ENCODE data around the gene STAG3. TPM values are rescaled to one million over a fixed set of nuclear protein-coding genes. Genes with fewer than 3 reads are reported as not detected.
"Not testable (repeated sequence)": the region's sequence is repeated elsewhere in the genome, so short reads cannot be mapped to it uniquely, and the experiment has no call there.

Gene STAG3
- polyA plus RNA-seq, 1 donor: 21.2 TPM

DNA sequence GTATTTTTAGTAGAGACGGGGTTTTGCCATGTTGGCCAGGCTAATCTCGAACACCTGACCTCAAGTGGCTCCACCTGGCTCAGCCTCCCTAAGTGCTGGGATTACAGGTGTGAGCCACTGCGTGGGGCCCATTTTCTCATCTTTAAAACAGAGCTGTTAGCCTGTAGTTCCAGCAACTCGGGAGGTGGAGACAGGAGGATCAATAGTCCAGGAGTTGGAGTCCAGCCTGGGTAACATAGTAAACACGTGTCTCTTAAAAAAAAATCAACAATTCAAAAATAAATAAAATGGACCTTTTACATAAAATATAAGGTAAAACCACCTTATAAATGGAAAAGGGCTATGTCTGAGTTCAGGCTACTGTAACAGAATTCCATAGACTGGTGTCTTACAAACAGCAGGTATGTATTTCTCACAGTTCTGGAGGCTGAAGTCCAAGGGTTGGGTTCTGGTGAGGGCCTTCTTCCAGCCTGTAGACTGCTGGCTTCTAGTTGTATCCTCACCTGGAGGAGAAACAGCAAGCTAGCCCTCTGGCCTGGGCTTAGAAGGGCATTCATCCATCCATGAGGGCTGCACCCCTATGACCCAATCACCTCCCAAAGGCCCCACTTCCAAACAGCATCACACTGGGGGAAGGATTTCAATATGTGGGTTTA lies 35.0 kb downstream of the STAG3 start:
- no peak for DNase-seq (ENCODE audit: low read depth)

DNA sequence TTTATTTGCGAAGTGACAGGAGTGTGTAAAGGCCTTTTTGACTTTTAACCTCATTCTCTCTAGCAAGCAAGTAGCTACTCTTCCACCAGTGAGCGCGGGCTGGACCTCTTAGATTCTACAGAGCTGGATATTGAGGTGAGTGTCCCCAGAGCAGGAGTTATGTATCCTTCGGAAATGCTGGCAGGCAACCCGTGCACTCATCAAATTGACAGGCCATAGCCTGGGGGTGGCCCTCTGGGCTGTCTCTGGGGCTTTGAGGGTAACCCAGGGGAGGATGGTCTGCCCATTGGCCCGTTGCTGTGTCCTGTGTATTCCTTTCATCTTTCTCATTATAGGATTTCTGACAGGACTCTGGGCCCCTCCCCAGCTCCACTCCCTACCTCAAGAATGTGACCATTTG lies 36.0 kb downstream of the STAG3 start:
- no peak for DNase-seq (ENCODE audit: low read depth)

DNA sequence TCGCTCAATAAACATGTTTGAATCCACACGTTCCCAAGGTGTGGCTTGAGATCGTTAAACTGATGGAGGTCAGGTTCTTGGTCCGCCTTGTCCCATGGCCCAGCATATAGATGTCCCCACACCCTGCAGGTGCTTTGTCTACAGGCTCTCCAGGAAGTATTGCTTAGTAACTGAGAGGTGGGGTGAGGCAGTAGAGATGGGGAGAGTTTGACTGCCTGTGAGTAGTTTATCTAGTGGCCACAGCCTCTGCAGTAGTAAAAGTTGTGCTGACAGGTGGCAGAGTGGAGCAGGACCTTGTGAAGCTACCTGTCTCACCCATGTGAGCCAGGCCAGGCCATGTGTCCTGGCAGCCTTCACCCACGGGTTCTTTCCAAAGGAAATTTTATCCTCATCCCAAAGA lies 36.6 kb downstream of the STAG3 start:
- not testable (repeated sequence) for DNase-seq (ENCODE audit: low read depth)

DNA sequence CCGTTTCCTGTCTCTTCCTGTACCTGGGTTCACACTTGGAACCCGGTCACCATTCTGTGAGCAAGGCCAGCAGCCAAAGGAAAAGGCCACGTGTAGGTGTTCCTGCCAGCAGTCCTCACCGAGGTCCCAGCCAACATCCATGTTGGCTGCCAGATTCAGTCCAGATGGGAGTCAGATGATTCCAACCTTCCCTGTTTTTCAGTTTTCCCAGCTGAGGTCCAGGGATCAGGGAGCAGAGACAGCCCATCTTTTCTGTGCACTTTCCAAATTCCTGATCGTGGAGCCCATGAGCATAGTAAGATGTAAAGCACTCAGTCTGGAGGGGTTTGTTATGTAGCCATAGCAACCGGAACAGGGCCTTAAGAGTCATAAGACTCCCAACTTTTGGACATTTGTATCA lies 38.2 kb downstream of the STAG3 start:
- DNase-seq (ENCODE audit: low read depth): peak; percentile 94

DNA sequence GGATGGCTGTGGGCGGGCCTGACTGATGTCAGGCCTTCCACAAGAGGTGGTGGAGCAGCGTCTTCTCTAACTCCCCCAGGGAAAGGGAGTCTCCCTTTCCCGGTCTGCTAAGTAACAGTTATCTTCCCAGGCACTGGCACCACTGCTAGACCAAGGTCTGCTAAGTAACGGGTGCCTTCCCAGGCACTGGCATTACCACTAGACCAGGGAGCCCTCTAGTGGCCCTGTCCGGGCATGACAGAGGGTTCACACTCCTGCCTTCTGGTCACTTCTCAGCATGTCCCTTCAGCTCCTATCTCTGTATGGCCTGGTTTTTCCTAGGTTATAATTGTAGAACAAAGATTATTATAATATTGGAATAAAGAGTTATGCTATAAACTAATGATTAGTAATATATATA lies 40.2 kb downstream of the STAG3 start:
- DNase-seq (ENCODE audit: low read depth): not testable (repeated sequence)

DNA sequence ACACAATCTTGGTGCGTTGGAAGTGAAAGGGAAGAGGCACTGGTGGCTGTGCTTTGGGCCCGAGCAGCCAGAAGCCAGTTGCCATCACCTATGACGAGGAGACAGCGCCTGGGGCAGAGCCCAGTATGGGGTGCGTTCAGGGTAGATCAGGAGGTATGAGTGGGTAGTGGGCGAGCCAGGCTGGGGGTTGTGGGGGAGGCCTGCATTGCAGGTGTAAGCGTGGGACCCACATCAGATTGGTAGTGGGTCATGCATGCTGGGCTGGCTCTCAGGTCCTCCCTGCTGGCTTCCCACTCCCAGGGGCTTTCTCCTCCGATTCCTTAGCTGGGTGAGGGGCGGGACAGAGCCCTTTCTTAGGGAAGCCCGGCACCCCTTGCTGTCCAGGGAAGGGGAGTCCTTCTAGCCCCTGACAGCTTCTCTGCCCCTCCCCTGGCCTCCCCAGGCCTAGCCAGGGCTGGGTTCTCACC lies 41.6 kb downstream of the STAG3 start:
- DNase-seq (ENCODE audit: low read depth): no peak

DNA sequence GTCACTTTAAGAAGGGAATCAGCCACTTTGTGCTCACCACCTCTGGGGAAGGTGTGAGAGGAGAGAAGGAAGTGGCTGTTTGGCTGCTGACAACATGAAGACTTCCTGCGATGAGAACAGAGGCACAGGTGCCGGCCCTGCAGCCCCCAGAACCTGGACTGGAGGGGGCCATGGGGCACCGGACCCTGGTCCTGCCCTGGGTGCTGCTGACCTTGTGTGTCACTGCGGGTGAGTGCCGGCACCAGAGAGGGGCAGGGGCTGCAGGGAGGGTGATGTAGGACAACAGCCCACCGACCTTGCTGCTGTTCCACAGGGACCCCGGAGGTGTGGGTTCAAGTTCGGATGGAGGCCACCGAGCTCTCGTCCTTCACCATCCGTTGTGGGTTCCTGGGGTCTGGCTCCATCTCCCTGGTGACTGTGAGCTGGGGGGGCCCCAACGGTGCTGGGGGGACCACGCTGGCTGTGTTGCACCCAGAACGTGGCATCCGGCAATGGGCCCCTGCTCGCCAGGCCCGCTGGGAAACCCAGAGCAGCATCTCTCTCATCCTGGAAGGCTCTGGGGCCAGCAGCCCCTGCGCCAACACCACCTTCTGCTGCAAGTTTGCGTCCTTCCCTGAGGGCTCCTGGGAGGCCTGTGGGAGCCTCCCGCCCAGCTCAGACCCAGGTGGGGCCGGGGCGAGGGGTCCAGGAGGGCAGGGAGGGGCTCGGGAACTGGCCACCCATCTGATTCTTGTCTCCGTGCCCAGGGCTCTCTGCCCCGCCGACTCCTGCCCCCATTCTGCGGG lies 42.3 kb downstream of the STAG3 start, which contains the start of gene PVRIG:
PVRIG (plus strand) TSS at position 149 of the 785 bp plus-strand sequence; CDS start at position 171, 22 bp downstream.
- not testable (repeated sequence) for DNase-seq (ENCODE audit: low read depth)

DNA sequence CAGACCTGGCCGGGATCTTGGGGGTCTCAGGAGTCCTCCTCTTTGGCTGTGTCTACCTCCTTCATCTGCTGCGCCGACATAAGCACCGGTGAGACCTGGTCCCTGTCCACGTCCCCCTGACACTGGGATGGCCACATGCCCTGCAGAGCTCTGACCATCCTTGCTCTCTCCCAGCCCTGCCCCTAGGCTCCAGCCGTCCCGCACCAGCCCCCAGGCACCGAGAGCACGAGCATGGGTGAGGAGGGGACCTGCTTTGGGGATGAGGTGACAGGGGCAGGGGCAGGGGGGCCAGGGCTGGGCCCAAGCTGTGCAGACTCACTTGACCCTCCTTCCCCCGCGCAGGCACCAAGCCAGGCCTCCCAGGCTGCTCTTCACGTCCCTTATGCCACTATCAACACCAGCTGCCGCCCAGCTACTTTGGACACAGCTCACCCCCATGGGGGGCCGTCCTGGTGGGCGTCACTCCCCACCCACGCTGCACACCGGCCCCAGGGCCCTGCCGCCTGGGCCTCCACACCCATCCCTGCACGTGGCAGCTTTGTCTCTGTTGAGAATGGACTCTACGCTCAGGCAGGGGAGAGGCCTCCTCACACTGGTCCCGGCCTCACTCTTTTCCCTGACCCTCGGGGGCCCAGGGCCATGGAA lies 43.0 kb downstream of the STAG3 start:
- DNase-seq (ENCODE audit: low read depth): no peak

DNA sequence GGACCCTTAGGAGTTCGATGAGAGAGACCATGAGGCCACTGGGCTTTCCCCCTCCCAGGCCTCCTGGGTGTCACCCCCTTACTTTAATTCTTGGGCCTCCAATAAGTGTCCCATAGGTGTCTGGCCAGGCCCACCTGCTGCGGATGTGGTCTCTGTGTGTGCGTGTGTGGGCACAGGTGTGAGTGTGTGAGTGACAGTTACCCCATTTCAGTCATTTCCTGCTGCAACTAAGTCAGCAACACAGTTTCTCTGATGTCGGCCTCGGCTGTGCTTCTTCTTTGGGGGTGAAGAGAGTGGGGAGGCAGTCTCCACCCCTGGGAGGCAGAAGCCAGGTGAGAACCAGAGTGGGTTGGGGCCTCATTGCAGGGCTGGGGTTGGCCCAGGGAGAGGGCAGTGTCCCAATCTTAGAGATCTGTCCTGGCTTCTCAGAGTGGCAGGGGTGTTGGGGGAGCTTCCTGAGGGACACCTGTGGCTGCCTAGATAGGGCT lies 43.6 kb downstream of the STAG3 start:
- DNase-seq (ENCODE audit: low read depth): no peak

DNA sequence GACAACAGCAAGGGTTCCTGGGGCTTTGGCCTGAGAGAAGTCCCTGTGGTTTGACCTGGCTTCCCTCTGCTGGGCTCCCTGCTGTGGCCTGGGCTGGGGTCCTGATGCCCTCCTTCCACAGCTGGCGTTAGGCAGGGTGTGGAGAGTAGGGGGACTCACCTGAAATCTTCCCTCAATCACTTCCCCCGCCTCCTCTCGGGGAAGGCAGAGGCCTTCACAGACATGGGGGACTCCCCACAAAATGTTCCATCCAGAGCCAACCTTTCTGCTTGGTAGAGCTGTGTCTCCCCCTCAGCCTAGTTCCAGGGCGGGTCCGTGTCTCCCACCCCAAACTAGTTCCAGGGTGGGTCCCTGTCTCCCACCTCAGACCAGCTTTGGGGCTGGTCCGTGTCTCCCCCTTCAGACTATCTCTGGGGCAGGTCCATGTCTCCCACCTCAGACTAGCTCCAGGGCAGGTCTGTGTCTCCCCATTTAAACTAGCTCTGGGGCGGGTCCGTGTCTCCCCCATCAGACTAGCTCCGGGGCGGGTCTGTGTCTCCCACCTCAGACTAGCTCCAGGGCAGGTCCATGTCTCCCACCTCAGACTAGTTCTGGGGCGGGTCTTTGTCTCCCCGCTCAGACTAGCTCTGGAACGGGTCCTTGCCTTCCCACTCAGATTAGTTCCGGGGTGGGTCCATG lies 44.2 kb downstream of the STAG3 start:
- DNase-seq (ENCODE audit: low read depth): no peak

DNA sequence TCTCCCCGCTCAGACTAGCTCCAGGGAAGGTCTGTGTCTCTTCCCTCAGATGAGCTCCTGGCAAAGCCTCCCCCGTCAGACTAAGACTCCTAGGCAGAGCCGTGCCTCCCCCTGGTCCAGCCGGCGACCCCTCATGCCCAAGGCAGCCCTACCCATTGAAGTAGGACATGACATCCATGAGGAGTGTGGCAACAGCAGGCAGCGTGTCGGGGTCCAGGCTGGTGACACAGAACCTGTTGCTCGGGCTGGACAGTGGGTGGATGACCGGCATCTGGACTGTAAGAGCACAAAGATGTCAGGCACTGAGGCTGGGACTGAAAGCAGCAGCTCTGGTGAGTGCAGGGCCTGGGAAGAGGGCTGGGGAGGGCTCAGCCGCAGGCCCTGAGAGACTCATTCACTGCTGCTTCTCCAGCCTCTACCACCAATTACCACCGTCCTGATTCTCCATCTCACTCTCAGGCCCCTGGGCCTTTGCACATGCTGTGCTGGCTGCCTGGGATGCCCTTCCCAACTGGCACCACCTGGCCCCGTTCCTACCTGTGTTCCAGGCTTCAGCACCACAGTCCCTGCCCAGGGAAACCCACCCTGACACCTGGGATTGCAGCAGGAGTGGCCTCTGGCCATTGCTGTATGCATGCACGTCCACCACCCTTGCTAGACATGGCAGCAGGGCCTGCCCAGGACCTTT lies 44.9 kb downstream of the STAG3 start:
- DNase-seq (ENCODE audit: low read depth): no peak

DNA sequence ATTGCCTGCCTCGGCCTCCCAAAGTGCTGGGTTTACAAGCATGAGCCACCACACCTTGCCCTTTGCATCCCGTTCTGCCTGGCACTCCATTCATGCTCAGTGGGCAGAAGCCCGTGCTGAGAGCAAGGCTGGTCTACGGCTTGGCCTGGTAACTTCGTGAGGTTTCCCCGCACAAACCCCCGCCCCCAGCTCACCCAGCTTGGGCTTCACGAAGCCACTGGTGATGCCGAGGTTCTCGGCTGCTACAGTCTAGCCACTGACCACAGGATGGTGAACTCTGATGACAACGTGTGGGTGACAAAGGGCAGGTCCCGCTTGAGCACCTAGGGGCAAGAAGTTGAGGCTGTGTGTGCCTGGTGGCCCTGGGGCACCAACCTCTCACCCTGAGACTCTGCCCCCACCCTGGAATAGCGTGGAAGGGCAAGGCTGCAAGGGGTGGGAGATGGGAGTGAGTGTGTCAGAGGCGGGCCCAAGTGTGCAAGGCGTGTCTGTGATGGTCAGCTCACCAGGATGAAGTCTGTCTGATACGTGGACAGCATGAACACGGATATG lies 45.7 kb downstream of the STAG3 start:
- not testable (repeated sequence) for DNase-seq (ENCODE audit: low read depth)

DNA sequence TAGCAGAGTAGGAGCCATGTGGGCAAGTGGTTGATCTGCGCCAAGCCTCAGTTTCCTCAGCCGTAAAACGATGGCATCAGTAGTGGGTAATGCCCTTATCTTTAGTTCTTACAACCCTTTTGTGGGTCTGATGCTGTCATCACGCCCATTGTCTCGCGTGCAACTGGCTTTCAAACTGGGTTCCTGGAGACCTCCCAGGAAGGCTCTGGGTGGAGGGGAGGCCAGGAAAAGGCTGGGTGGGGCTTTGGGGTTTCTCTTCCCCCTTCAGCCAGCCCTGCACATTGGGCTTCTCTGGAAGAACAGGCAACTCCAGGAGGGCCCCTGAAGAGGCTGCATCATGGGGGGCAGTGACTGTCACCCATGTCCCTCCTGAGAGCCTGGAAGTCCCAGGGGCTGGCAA lies 47.2 kb downstream of the STAG3 start:
- not testable (repeated sequence) for DNase-seq (ENCODE audit: low read depth)

DNA sequence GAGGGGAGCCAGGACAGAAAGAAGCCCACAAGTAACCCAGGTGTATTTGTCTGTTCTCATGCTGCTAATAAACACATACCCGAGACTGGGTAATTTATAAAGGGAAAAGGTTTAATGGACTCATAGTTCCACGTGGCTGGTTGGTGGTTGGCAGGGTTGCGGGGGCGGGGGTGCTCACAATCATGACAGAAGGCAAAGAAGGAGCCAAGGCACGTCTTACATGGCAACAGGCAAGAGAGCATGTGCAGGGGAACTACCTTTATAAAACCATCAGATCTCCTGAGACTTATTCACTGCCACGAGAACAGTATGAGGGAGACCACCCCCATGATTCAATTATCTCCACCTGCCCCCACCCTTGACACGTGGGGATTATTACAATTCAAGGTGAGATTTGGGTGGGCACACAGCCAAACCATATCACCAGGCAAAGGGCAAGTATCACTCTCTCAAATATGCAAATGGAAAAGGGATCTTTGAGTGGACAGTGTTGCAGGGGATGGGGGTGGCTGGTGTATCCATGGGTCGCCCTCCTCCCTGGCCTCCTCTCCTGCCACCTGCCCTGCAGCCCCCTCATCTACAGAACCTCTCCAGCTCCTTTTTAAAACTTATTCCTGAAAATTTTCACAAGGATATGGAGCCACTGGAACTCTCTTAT lies 57.1 kb downstream of the STAG3 start:
- DNase-seq (ENCODE audit: low read depth): not testable (repeated sequence)

DNA sequence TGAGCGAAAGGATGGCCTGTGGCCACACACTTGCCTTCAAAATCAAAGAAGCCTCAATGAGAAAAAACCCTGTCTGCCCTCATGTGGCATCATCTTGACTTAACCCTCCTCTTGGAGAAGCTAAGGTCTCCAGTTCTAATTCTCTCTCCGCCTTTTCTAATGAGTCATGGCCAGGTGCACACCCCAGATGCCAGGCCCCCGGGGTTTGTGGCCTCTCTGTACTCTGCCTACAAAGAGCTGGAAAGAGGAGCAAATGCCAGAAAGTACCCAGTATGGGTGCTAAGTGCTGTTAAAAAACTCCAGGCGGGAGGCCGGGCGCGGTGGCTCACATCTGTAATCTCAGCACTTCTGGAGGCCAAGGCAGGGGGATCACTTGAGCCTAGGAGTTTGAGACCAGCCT lies 62.3 kb downstream of the STAG3 start:
- DNase-seq (ENCODE audit: low read depth): not testable (repeated sequence)

DNA sequence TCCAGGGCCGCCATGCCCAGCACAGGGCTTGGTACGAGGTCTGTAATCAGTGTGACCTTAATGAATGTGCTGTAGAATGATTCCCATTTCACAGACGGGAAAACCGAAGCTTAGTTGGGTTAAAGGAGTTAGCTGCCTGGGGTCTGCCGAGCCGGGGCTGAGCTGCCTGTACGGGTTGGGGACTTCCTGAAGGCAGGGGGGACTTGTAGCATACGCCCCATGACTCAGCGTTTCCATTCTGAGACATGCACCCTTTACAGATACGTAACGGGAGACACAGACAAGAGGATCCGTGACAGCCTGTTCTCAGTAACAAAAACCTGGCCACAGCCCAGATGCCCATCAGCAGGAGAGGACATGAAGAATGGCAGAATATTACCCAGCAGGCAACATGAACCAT lies 65.7 kb downstream of the STAG3 start:
- DNase-seq (ENCODE audit: low read depth): not testable (repeated sequence)

DNA sequence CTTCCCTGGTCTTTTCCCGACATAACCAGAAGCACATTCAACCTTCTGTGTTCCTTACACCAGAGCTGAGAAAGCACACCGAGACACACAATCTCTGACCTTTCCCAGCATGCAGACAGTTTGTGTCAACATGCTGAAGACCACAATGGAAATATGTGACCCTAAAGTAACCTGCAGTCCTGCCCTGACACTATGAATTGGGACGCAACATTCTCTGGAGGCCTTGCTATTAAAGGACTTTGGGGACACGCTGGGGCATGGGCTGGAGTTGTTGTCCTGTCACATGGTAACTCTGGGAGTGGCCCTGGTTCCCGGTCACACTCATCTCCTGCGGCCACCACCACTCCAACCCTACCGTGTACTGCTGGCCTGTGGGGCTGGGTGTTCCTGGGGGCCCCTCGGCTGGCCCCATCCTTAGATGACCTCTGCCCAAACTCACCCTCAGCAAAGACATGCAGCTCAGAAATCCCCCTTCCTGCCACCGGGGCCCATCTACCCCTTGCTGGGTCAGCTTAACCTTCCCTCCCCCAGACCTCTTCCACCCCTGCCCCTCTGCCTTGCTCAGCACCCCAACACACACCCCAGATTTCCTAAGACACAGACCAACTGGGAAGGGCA lies 67.4 kb downstream of the STAG3 start:
- DNase-seq (ENCODE audit: low read depth): not testable (repeated sequence)

DNA sequence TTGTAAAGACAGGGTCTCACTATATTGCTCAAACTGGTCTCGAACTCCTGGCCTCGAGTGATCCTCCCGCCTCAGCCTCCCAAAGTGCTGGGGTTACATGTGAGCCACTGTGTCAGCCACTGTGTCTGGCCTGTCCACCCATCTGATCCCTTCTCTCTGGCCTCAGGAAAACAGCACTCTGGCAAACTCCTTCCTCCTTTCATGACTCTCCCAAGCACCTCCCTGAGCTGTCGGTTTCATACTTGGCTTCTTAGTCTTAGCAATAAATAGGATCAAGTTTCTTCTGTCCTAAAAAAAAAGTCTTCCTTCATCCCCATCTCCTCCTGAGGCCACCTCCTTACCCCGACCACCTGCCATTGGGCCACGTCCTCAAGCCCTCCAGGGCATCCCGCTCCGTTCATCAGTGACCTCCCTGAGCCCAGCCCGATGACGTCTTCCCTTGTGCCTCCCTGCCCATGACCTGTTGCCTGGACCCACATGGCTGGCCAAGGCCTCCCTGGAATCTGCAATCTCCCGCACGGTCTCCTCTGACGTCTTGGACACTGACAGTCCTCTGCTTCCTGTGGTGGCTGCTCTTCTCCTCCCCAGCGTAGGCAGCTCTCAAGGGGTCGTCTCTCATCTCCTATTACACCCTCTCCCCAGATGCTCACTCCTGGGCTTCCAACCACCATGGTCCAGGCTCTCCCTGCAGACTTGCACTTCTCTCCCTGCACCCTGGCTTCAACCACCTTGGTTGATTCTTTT lies 68.6 kb downstream of the STAG3 start:
- not testable (repeated sequence) for DNase-seq (ENCODE audit: low read depth)

DNA sequence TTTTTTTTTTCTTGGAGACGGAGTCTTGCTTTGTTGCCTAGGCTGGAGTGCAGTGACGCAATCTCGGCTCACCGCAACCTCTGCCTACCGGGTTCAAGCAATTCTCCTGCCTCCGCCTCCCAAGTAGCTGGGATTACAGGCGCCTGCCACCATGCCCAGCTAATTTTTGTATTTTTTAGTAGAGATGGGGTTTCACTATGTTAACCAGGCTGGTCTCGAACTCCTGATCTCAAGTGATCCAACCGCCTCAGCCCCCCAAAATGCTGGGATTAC lies 69.1 kb downstream of the STAG3 start:
- DNase-seq (ENCODE audit: low read depth): not testable (repeated sequence)

Measured in forelimb muscle (tissue), 1 donor.